Endothelial cell of umbilical vein (primary cell): ENCODE measurements around the gene CBLIF. TPM values are rescaled to one million over a fixed set of nuclear protein-coding genes. Genes with fewer than 3 reads are reported as not detected.

Source experiments
- BruUV-seq: library from RNA; stranded (reverse); fragments of 400-500 nt; replicated peaks from 2 replicates; lab custom pipeline; 2021; lab: Mats Ljungman, UMichigan
- CTCF ChIA-PET: fragments of 300-600, 350-600 bp; sonication (Branson Sonifier 250); formaldehyde crosslinking; loops from one replicate; lab custom pipeline; 2021; ENCODE audit warnings: antibody characterized with exemption, inconsistent platforms; lab: Charles Lee
- POLR2A ChIA-PET: fragments of 300-600, 350-600 bp; sonication (Branson Sonifier 250); formaldehyde crosslinking; loops from one replicate; lab custom pipeline; 2021; ENCODE audit warnings: antibody characterized with exemption, inconsistent platforms; lab: Charles Lee
- DNase-seq: peaks from one replicate; pipeline ENCODE4 v3.0.0-alpha.2; 2011; ENCODE audit warnings: low read depth, low spot score
- FAIRE-seq: peaks from 2 replicates; lab custom pipeline; 2011; peaks lifted over from hg19 to GRCh38; lab: Jason Lieb, UNC
- H2AFZ ChIP-seq: 2 replicates; pipeline ENCODE4 v1.6.0; 2012; ENCODE audit warnings: low read depth, low read length, control low read depth, inconsistent platforms
- H3K27ac ChIP-seq: 2 replicates; pipeline ENCODE4 v1.5.1; 2011; ENCODE audit warnings: low read depth, mild to moderate bottlenecking, control low read depth, low read length, moderate library complexity; ENCODE audit not compliant: insufficient read depth
- H3K27me3 ChIP-seq, 2 experiments: 2 replicates each; pipeline versions ENCODE4 v1.6.0 to v1.6.1; 2011; ENCODE audit warnings: low read length in 2 of 2, mixed read lengths in 1 of 2; ENCODE audit not compliant: control insufficient read depth in 2 of 2, insufficient read depth in 2 of 2
- H3K36me3 ChIP-seq, 2 experiments: 2 replicates in 1 of 2; 3 replicates in 1 of 2; pipeline ENCODE4 v1.5.1; 2011; ENCODE audit warnings: low read length in 2 of 2, mild to moderate bottlenecking in 1 of 2, moderate library complexity in 1 of 2; ENCODE audit not compliant: control insufficient read depth in 2 of 2, insufficient read depth in 2 of 2; ENCODE audit errors: extremely low read depth in 1 of 2
- H3K4me1 ChIP-seq: 3 replicates; pipeline ENCODE4 v1.5.1; 2011; ENCODE audit warnings: mild to moderate bottlenecking, low read length; ENCODE audit not compliant: control insufficient read depth, insufficient read depth; ENCODE audit errors: extremely low read depth
- H3K4me2 ChIP-seq: 2 replicates; pipeline ENCODE4 v1.6.1; 2011; ENCODE audit warnings: low read length, control low read depth, mixed read lengths; ENCODE audit not compliant: insufficient read depth
- H3K4me3 ChIP-seq, 3 experiments: fragments of 200-600 bp in 1 of 3; sonication (generic), shearing (Covaris generic) in 1 of 3; replicated peaks in 1 of 3; 2 replicates each; pipeline ENCODE4 v1.5.1; 2011 to 2016; ENCODE audit warnings: control low read depth in 3 of 3, low read length in 3 of 3, mild to moderate bottlenecking in 2 of 3, inconsistent platforms in 1 of 3, low read depth in 1 of 3, moderate library complexity in 1 of 3; ENCODE audit not compliant: insufficient read depth in 1 of 3
- H3K79me2 ChIP-seq: 2 replicates; pipeline ENCODE4 v1.6.0; 2012; ENCODE audit warnings: low read length, inconsistent platforms; ENCODE audit not compliant: control insufficient read depth, insufficient read depth
- H3K9ac ChIP-seq: replicated peaks from 2 replicates; pipeline ENCODE3; 2011; ENCODE audit warnings: low read length, control low read depth; ENCODE audit not compliant: insufficient read depth; ENCODE audit errors: extremely low read depth
- H3K9me1 ChIP-seq: replicated peaks from 3 replicates; pipeline ENCODE4 v1.6.0; 2011; ENCODE audit warnings: mild to moderate bottlenecking, low read length; ENCODE audit not compliant: control insufficient read depth, insufficient read depth; ENCODE audit errors: extremely low read depth
- H3K9me3 ChIP-seq: replicated peaks from 2 replicates; pipeline ENCODE4 v1.5.1; 2012; ENCODE audit warnings: low read length, inconsistent platforms; ENCODE audit not compliant: control insufficient read depth, insufficient read depth
- H4K20me1 ChIP-seq: replicated peaks from 2 replicates; pipeline ENCODE3; 2011; ENCODE audit warnings: mild to moderate bottlenecking, low read length; ENCODE audit not compliant: control insufficient read depth, insufficient read depth; ENCODE audit errors: extremely low read depth
- EZH2 ChIP-seq: IDR thresholded peaks from 2 replicates; pipeline ENCODE4 v1.6.1; 2012; ENCODE audit warnings: borderline replicate concordance, low read depth, mild to moderate bottlenecking, moderate library complexity, low read length, inconsistent platforms; ENCODE audit not compliant: severe bottlenecking
- FOS ChIP-seq: IDR thresholded peaks from 2 replicates; pipeline ENCODE4 v1.6.1; 2011; ENCODE audit warnings: mild to moderate bottlenecking, low read length, moderate library complexity, borderline replicate concordance; ENCODE audit not compliant: insufficient read depth
- GATA2 ChIP-seq: IDR thresholded peaks from 2 replicates; pipeline ENCODE4 v1.7.0; 2011; ENCODE audit warnings: low read depth, mild to moderate bottlenecking, moderate library complexity, mixed read lengths, low read length; ENCODE audit not compliant: insufficient read length, insufficient read depth
- JUN ChIP-seq: IDR thresholded peaks from 2 replicates; pipeline ENCODE4 v1.6.1; 2011; ENCODE audit warnings: borderline replicate concordance, low read depth; ENCODE audit not compliant: insufficient read length, insufficient read depth
- MYC ChIP-seq: IDR thresholded peaks from one replicate; pipeline ENCODE4 v1.6.1; 2011; ENCODE audit warnings: mild to moderate bottlenecking, low read depth, low read length
- POLR2A ChIP-seq: IDR thresholded peaks from 2 replicates; pipeline ENCODE4 v1.6.1; 2012; ENCODE audit warnings: low read depth, mild to moderate bottlenecking, control low read depth, low read length
- POLR2AphosphoS5 ChIP-seq: IDR thresholded peaks from 2 replicates; pipeline ENCODE4 v1.6.1; 2012; ENCODE audit warnings: low read depth, mild to moderate bottlenecking, control low read depth, low read length, moderate library complexity; ENCODE audit not compliant: insufficient read depth
- dilution Hi-C: fragments of 300-500 bp; cut with MboI; formaldehyde crosslinking; loops from one replicate; pipeline ENCODE4 v1.15.0; 2019; ENCODE audit warnings: low sequenced_read_pairs; ENCODE audit not compliant: extremely low pct_ligation_motif_present
- intact Hi-C: fragments of 100-400 bp; cut with micrococcal nuclease; formaldehyde crosslinking; loops from one replicate; pipeline ENCODE4 v1.10.0; 2022
- polyA plus RNA-seq, 4 experiments: library from polyadenylated mRNA; depleted of rRNA in 3 of 4; stranded (reverse) in 3 of 4; unstranded in 1 of 4; fragments of >200 nt; gene quantifications; 2 replicates each; pipeline versions ENCODE4 v1.2.1 to v1.2.3, GENCODE V29; 2011 to 2012; ENCODE audit warnings: missing spikeins in 1 of 4
- total RNA-seq: library from RNA; stranded (reverse); gene quantifications from 2 replicates; pipeline ENCODE4 v1.2.3, GENCODE V29; 2021
- TF ChIP-seq, protein P1 (sequence below), 2 donors: IDR thresholded peaks; 1 replicate in 1 of 2; 2 replicates in 1 of 2; pipeline ENCODE4 v1.5.1; 2011; ENCODE audit warnings: low read length in 2 of 2, mild to moderate bottlenecking in 2 of 2, moderate library complexity in 2 of 2, control low read depth in 1 of 2, inconsistent platforms in 1 of 2, low read depth in 1 of 2; ENCODE audit not compliant: insufficient read depth in 1 of 2; ENCODE audit errors: extremely low read depth in 1 of 2
- TF ChIP-seq, protein P2 (sequence below): IDR thresholded peaks from 2 replicates; pipeline ENCODE4 v1.6.1; 2011; ENCODE audit not compliant: insufficient read depth, insufficient read length

The CBLIF gene
- total and polyA plus RNA-seq, 2 donors (not counting 3 experiments of a cell fraction or from before 2014, with no cell fraction given) = not detected

DNA sequence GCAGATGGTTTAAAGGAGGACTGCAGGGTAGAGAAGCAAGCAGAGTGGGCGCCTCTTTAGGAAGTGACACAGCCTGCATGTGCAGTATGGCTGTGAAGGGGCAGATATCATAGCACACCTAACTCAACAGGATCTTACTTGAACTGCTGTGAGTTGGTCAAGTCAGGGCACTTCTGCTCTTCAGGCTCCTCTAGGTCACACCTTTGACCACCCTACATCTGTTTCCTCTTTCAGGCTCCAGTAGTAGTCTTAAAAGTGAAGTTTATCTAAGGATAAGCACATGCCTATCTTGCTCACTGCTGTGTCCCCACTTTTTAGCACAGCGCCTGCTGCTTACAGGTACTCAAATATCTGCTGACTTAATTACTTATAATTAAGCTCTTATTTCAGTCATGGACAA is 41.2 kb downstream of the CBLIF start:
- H3K4me3 ChIP-seq = no peak overlapping the region
- no peaks in the 10 kb centered on the region for H3K9me1 ChIP-seq
- H3K4me1 ChIP-seq = peaks cover 9% of the 10 kb centered on the region
- H3K79me2 ChIP-seq = no peaks in the 10 kb centered on the region
- TF ChIP-seq JUN = no peak
- no peak overlapping the region for H2AFZ ChIP-seq
- FAIRE-seq = no peak
- BruUV-seq = no TSS peak
- intact Hi-C loops (loop anchor here (5.0 kb wide), 1 partner anchor 252 kb away; no protein-coding TSS in a partner anchor), dilution Hi-C loops (no loop called here)
- H3K9me3 ChIP-seq = no peaks in the 10 kb centered on the region
- ChIA-PET CTCF (interaction anchor here (0.6 to 1.8 kb wide), 3 partner anchors 49 to 151 kb away, joined by 4 to 5 read pairs (median 5); partner anchors contain the start of gene STX3), POLR2A (no interaction called here)
- no peak overlapping the region for H3K4me2 ChIP-seq
- H3K27me3 ChIP-seq = no peaks in the 10 kb centered on the region
- H4K20me1 ChIP-seq = no peaks in the 10 kb centered on the region
- no peak overlapping the region for H3K9ac ChIP-seq
- H3K36me3 ChIP-seq = peaks cover 17 to 27% of the 10 kb centered on the region in 2 experiments
- DNase-seq = no peak
- H3K27ac ChIP-seq = no peak overlapping the region

DNA sequence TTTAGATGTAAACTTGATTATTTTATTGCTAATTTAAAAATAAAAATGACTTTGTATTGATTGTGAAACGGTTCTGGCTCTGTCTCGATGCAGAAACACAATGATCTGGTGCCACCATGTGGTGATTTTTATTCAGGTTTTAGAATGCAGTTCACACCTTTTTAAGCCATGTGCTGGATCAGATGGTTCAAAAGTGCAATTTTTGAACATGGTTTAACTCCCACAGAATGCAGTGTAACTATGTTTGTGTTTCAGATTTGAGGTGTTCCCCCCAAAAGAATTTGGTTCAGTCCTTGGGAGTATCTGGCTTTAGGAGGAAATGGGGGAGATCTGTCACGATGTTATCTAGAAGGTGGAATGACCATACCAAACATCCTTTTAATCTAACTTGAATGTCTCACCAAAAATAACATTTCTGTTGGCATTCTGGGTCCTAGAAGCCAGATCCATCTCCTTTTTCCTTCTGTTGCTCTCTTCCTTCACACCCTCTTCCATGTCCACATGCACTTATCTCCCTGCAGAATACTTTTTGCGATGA is 42.6 kb downstream of the CBLIF start:
- BruUV-seq = no TSS peak
- Histone ChIP-seq H4K20me1 (no peaks in the 10 kb centered on the region), H3K4me3 (no peak overlapping the region), H3K36me3 (peaks cover 19 to 27% of the 10 kb centered on the region in 2 experiments), H3K9ac (no peak overlapping the region), H3K4me1 (peaks cover 9% of the 10 kb centered on the region), H3K4me2 (no peak overlapping the region), H3K9me1 (no peaks in the 10 kb centered on the region), H3K79me2 (no peaks in the 10 kb centered on the region), H3K9me3 (no peaks in the 10 kb centered on the region), H2AFZ (no peak overlapping the region), H3K27ac (peak overlapping the region; percentile 83), H3K27me3 (no peaks in the 10 kb centered on the region)
- DNase-seq (peak; percentile 79), FAIRE-seq (peak; percentile 83)
- dilution Hi-C loops (no loop called here), intact Hi-C loops (loop anchor here (1.0 to 5.0 kb wide), 6 partner anchors 15 to 266 kb away; partner anchors contain the start of gene PATL1)
- TF ChIP-seq, protein P1, sequence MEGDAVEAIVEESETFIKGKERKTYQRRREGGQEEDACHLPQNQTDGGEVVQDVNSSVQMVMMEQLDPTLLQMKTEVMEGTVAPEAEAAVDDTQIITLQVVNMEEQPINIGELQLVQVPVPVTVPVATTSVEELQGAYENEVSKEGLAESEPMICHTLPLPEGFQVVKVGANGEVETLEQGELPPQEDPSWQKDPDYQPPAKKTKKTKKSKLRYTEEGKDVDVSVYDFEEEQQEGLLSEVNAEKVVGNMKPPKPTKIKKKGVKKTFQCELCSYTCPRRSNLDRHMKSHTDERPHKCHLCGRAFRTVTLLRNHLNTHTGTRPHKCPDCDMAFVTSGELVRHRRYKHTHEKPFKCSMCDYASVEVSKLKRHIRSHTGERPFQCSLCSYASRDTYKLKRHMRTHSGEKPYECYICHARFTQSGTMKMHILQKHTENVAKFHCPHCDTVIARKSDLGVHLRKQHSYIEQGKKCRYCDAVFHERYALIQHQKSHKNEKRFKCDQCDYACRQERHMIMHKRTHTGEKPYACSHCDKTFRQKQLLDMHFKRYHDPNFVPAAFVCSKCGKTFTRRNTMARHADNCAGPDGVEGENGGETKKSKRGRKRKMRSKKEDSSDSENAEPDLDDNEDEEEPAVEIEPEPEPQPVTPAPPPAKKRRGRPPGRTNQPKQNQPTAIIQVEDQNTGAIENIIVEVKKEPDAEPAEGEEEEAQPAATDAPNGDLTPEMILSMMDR (IDR thresholded peaks at IDR 0.05; ENCODE audit: extremely low read depth in 1 of 2, insufficient read depth in 1 of 2, low read depth in 1 of 2, low read length in 2 of 2) = peak; percentile 34 to 47
- TF ChIP-seq EZH2 (no peak), FOS (no peak), GATA2 (no peak), MYC (no peak), POLR2AphosphoS5 (no peak), JUN (no peak), POLR2A (no peak)
- TF ChIP-seq, protein P2, sequence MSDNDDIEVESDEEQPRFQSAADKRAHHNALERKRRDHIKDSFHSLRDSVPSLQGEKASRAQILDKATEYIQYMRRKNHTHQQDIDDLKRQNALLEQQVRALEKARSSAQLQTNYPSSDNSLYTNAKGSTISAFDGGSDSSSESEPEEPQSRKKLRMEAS = peak; percentile 63
- CTCF ChIA-PET = interaction anchor here (0.7 to 5.0 kb wide), 8 partner anchors 10 to 449 kb away, joined by 3 to 120 read pairs (median 6); partner anchors contain the start of gene STX3
- POLR2A ChIA-PET = no interaction called here
